ENCODE data around the gene YTHDC2. TPM values are rescaled to one million over a fixed set of nuclear protein-coding genes. Genes with fewer than 3 reads are reported as not detected.

Gene YTHDC2
- total RNA-seq, 2 donors from 2014 or later: 17.7 to 32.0 TPM

GRCh38 chr5:113575074-113575473 lies 61.6 kb downstream of the YTHDC2 start:
- 88% methylated on average over 4 of the region's 4 CpGs for WGBS
- H3K4me3 ChIP-seq: no peak overlapping the region

GRCh38 chr5:113578091-113578490 lies 64.6 kb downstream of the YTHDC2 start:
- WGBS: 93% methylated on average over 2 of the region's 2 CpGs
- Histone ChIP-seq H3K4me3 (no peak overlapping the region), H3K27me3 (replicated peaks; ENCODE audit: insufficient read depth) (no peaks in the 10 kb centered on the region), H3K36me3 (no peaks in the 10 kb centered on the region), H3K4me1 (replicated peaks) (no peaks in the 10 kb centered on the region), H3K27ac (no peak overlapping the region), H3K9me3 (no peaks in the 10 kb centered on the region)
- intact Hi-C loops (cut with DNase I): no loop called here
- DNase-seq (ENCODE audit: low spot score): no peak
- TF ChIP-seq POLR2A (IDR thresholded peaks at IDR 0.05) (no peak), POLR2AphosphoS5 (IDR thresholded peaks at IDR 0.05) (no peak)
- TF ChIP-seq, protein P1, sequence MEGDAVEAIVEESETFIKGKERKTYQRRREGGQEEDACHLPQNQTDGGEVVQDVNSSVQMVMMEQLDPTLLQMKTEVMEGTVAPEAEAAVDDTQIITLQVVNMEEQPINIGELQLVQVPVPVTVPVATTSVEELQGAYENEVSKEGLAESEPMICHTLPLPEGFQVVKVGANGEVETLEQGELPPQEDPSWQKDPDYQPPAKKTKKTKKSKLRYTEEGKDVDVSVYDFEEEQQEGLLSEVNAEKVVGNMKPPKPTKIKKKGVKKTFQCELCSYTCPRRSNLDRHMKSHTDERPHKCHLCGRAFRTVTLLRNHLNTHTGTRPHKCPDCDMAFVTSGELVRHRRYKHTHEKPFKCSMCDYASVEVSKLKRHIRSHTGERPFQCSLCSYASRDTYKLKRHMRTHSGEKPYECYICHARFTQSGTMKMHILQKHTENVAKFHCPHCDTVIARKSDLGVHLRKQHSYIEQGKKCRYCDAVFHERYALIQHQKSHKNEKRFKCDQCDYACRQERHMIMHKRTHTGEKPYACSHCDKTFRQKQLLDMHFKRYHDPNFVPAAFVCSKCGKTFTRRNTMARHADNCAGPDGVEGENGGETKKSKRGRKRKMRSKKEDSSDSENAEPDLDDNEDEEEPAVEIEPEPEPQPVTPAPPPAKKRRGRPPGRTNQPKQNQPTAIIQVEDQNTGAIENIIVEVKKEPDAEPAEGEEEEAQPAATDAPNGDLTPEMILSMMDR (IDR thresholded peaks at IDR 0.05): no peak

More at GRCh38 chr5:113575074-113575473, 61.6 kb downstream of the YTHDC2 start:
- intact Hi-C loops (cut with DNase I): no loop called here
- Histone ChIP-seq H3K36me3 (no peaks in the 10 kb centered on the region), H3K27me3 (replicated peaks; ENCODE audit: insufficient read depth) (no peaks in the 10 kb centered on the region), H3K9me3 (no peaks in the 10 kb centered on the region), H3K27ac (no peak overlapping the region), H3K4me1 (replicated peaks) (no peaks in the 10 kb centered on the region)
- TF ChIP-seq POLR2A (IDR thresholded peaks at IDR 0.05) (no peak), POLR2AphosphoS5 (IDR thresholded peaks at IDR 0.05) (no peak)
- TF ChIP-seq, protein P1 (IDR thresholded peaks at IDR 0.05): no peak
- DNase-seq (ENCODE audit: low spot score): no peak

DNA sequence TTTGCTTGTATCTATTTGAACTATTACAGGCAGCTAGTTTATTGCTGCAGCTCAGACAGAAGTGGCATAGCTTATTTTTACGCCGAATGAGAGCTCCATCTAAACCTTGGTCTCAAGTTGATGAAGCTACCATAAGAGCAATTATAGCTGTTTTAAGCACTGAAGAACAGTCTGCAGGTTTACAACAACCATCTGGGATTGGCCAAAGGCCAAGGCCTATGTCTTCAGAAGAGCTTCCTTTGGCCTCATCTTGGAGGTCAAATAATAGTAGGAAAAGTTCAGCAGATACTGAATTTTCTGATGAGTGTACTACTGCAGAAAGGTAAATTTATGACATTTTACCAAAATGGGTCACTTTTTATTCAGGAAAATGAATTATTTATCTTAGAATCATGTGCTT lies 67.9 kb downstream of the YTHDC2 start:
- no peak for DNase-seq (ENCODE audit: low spot score)
- H3K4me1 ChIP-seq (replicated peaks): no peaks in the 10 kb centered on the region
- no peak overlapping the region for H3K4me3 ChIP-seq
- WGBS: 88% methylated on average over 2 of the region's 2 CpGs
- H3K27me3 ChIP-seq (replicated peaks; ENCODE audit: insufficient read depth): no peaks in the 10 kb centered on the region
- no peaks in the 10 kb centered on the region for H3K9me3 ChIP-seq
- TF ChIP-seq POLR2A (IDR thresholded peaks at IDR 0.05) (no peak), POLR2AphosphoS5 (IDR thresholded peaks at IDR 0.05) (no peak)
- TF ChIP-seq, protein P1 (IDR thresholded peaks at IDR 0.05): no peak
- no peaks in the 10 kb centered on the region for H3K36me3 ChIP-seq
- intact Hi-C loops (cut with DNase I): no loop called here
- no peak overlapping the region for H3K27ac ChIP-seq

DNA sequence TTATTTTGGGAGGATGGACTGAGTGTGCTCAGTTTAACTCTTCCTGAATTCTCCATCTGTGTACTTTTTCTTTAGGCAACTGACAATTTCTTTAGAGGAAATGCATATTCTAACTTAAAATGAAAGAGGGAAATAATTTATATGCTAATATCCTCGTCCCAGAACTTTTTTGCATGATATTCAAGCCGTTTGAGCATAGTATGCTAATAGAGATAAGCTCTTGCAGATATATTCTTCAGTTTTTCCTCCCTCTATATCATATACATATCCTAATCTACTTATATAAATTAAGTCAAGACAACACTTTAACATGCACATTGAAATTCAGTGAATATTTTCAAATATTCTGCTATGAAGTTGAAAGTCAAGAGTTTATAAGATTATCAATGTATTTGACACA lies 84.7 kb downstream of the YTHDC2 start:
- TF ChIP-seq, protein P1 (IDR thresholded peaks at IDR 0.05): no peak
- TF ChIP-seq POLR2AphosphoS5 (IDR thresholded peaks at IDR 0.05) (no peak), POLR2A (IDR thresholded peaks at IDR 0.05) (no peak)
- no peak overlapping the region for H3K4me3 ChIP-seq
- no peak for DNase-seq (ENCODE audit: low spot score)
- H3K9me3 ChIP-seq: no peaks in the 10 kb centered on the region
- WGBS: 88% methylated on average over 2 of the region's 2 CpGs
- H3K27ac ChIP-seq: no peak overlapping the region
- no peaks in the 10 kb centered on the region for H3K36me3 ChIP-seq
- no peaks in the 10 kb centered on the region for H3K4me1 ChIP-seq (replicated peaks)
- intact Hi-C loops (cut with DNase I): no loop called here
- H3K27me3 ChIP-seq (replicated peaks; ENCODE audit: insufficient read depth): no peaks in the 10 kb centered on the region

- TF ChIP-seq, protein P1 (IDR thresholded peaks at IDR 0.05): no peak
- no peak for TF ChIP-seq POLR2A (IDR thresholded peaks at IDR 0.05)
- TF ChIP-seq POLR2AphosphoS5 (IDR thresholded peaks at IDR 0.05): no peak
- intact Hi-C loops (cut with DNase I): no loop called here
- Histone ChIP-seq H3K36me3 (no peaks in the 10 kb centered on the region), H3K4me3 (no peak overlapping the region), H3K27me3 (replicated peaks; ENCODE audit: insufficient read depth) (no peaks in the 10 kb centered on the region), H3K4me1 (replicated peaks) (no peaks in the 10 kb centered on the region), H3K27ac (no peak overlapping the region), H3K9me3 (no peaks in the 10 kb centered on the region)
- no peak for DNase-seq (ENCODE audit: low spot score)
- 80% methylated on average over 2 of the region's 2 CpGs for WGBS
Measured at GRCh38 chr5:113598926-113599325, 85.4 kb downstream of the YTHDC2 start.
